H1 (cell line): ENCODE measurements around the gene CP.

Experiments
- CHD1 ChIP-seq: IDR thresholded peaks from 2 replicates; pipeline ENCODE4 v1.6.1; 2012; ENCODE audit warnings: low read depth, low read length, improper control_type of control experiment
- CHD2 ChIP-seq: IDR thresholded peaks from 2 replicates; pipeline ENCODE4 v1.6.1; 2012; ENCODE audit warnings: low read length, improper control_type of control experiment
- EP300 ChIP-seq, 2 experiments: IDR thresholded peaks; 1 replicate in 1 of 2; 2 replicates in 1 of 2; pipeline ENCODE4 v1.6.1; 2011 to 2012; ENCODE audit warnings: low read depth in 2 of 2, low read length in 2 of 2, mild to moderate bottlenecking in 2 of 2, borderline replicate concordance in 1 of 2, inconsistent platforms in 1 of 2, moderate library complexity in 1 of 2
- EZH2 ChIP-seq: fragments of 200-600 bp; sonication (generic); IDR thresholded peaks from 2 replicates; pipeline ENCODE4 v1.7.1; 2012; ENCODE audit warnings: low read depth, mild to moderate bottlenecking, moderate library complexity, low read length, inconsistent platforms; ENCODE audit not compliant: severe bottlenecking
- GTF2F1 ChIP-seq: IDR thresholded peaks from 2 replicates; pipeline ENCODE4 v1.6.1; 2012; ENCODE audit warnings: low read depth, low read length, improper control_type of control experiment, borderline replicate concordance
- RFX5 ChIP-seq: IDR thresholded peaks from 2 replicates; pipeline ENCODE4 v1.6.1; 2011; ENCODE audit warnings: low read depth, low read length, improper control_type of control experiment, borderline replicate concordance
- SP1 ChIP-seq: IDR thresholded peaks from 2 replicates; pipeline ENCODE4 v1.6.1; 2011; ENCODE audit warnings: low read depth, low read length
- TAF1 ChIP-seq: IDR thresholded peaks from 2 replicates; pipeline ENCODE4 v1.6.1; 2011; ENCODE audit warnings: mild to moderate bottlenecking, low read depth, low read length
- ZNF274 ChIP-seq: IDR thresholded peaks from 2 replicates; pipeline ENCODE4 v1.7.0; 2012; ENCODE audit warnings: low read length, borderline replicate concordance; ENCODE audit errors: extremely low read depth
- TF ChIP-seq, protein P1 (sequence below), 3 experiments: IDR thresholded peaks; 1 replicate in 2 of 3; 2 replicates in 1 of 3; pipeline versions ENCODE4 v1.5.1 to v1.6.1; 2011; ENCODE audit warnings: low read length in 3 of 3, mild to moderate bottlenecking in 3 of 3, inconsistent platforms in 2 of 3, low read depth in 1 of 3, moderate library complexity in 1 of 3; ENCODE audit not compliant: insufficient read depth in 1 of 3; ENCODE audit errors: control extremely low read depth in 1 of 3

DNA sequence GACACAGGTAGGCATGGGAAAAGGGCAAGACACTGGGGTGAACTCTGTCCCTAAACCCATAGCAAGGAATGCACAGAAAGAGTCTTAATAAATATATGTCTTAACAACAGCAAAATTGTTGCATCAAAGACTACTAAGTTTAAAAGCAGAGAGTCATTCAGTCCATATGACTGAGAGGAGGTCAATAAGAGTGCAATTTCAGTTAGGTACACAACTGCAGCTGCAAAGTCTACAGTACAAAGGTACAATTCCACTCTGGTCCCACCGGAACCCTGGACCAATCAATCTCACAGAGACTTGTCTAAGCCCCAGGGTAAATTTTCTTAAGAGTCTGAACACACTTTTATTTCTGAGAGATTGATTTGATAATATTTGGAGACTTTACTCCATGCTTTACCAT, 6.9 kb downstream of the CP start:
- TF ChIP-seq CHD2 (no peak), EP300 (IDR thresholded peaks at IDR 0.05; ENCODE audit: borderline replicate concordance in 1 of 2, low read depth in 2 of 2, low read length in 2 of 2) (no peak), TAF1 (no peak), SP1 (no peak), ZNF274 (no peak), RFX5 (no peak), EZH2 (no peak), CHD1 (no peak), GTF2F1 (no peak)
- TF ChIP-seq, protein P1, sequence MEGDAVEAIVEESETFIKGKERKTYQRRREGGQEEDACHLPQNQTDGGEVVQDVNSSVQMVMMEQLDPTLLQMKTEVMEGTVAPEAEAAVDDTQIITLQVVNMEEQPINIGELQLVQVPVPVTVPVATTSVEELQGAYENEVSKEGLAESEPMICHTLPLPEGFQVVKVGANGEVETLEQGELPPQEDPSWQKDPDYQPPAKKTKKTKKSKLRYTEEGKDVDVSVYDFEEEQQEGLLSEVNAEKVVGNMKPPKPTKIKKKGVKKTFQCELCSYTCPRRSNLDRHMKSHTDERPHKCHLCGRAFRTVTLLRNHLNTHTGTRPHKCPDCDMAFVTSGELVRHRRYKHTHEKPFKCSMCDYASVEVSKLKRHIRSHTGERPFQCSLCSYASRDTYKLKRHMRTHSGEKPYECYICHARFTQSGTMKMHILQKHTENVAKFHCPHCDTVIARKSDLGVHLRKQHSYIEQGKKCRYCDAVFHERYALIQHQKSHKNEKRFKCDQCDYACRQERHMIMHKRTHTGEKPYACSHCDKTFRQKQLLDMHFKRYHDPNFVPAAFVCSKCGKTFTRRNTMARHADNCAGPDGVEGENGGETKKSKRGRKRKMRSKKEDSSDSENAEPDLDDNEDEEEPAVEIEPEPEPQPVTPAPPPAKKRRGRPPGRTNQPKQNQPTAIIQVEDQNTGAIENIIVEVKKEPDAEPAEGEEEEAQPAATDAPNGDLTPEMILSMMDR (IDR thresholded peaks at IDR 0.05; ENCODE audit: control extremely low read depth in 1 of 3, insufficient read depth in 1 of 3, low read depth in 1 of 3, low read length in 3 of 3) = no peak
